ENCODE results near the gene RNF130.
A peak's percentile ranks its signal among the peaks of the same experiment; 100 is the strongest.

RNF130 gene

GRCh38 chr5:180071531-180072255 is at the start of gene RNF130:
TSS of gene RNF130 (minus strand) at chr5:180071759. CDS start at chr5:180071702, 57 bp downstream.
- peak; percentile 93 for DNase-seq (ENCODE audit: low spot score)

DNA sequence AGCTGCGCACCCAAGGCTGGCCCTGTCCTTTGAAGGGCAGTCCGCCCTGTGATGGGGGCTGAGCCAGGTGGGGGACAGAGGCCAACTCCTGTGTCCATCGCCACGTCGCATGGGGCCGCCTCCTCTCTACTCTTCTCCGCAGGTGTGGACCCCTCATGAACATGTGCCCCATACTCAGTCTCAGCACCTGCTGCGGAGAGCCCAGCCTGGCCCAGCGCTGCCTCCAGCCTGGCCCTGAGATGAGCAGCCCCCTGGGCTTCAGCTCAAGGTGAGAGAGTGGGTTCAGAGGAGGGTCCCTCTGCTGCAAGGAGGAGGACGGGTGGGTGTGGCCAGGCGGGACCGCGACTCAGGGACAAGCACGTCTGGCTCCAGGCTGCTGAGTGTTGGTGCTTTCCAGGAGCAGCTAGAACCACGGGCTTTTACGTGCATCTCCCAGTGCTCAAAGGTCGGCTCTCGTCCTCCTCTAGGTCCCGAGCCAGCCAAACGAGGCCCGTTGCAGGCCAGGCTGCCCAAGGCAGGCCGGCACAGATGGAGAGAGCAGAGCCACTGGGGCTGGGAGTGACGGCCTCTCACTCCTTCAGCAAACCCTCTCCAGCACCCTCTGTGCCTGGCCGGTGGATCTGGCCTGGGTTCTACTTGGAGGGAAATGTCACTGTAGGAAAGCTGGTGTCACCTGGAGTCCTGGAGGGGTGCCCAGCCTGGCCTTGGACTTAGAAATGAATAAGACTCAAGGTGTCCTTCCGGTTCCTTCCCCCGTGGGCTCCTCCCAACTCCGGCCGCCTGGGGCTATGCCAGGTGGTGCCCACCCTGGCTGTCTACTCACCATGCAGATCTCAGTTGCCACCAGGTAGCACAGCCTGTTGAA is 48.9 kb upstream of the RNF130 start:
- DNase-seq (ENCODE audit: low spot score), result no peak

GRCh38 chr5:180119903-180120236 is 48.3 kb upstream of the RNF130 start:
- no peak for DNase-seq (ENCODE audit: low spot score)

DNA sequence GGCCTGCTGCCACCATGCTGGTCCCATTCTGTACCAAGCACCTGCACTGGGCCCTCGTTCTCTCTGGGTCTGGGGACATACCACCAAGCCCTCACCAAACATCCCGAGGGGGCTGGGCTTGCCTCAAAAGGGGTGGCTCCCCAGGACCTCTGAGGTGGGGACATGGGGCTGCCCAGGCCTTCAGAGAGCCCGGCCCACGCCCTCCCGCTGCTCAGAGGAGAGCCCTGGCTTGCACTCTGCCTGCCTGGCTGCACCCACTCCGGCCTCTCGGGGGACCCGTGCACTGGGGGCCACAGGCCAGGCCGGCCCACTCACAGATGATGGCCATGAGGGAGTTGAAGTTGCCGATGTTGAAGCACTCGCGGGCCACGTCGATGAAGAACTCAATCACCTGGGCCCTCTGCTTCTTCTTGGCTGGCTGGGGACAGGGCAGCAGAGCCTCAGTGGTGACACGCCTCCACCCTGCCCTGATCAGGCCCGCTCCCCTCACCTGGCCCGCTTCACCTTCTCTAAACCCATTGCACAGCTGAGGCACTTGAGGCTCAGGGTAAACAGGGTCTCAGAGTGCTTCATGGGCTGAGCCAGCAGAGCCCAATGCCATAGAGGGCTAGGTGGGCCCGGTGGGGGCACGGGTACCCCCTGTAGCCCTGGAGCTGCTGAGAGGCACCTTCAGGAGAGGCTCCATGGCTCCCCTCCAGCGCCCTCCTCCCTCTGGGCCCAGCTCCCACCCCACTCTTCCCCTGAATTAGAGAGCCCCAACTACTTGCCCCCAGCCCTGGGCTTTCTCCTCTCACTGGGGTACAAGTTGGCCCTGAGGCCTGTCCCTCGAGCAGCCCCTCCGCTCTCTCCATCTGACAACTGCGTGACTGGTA is 47.7 kb upstream of the RNF130 start:
- DNase-seq (ENCODE audit: low spot score), result no peak

- no peak for DNase-seq (ENCODE audit: low spot score)
Measured at GRCh38 chr5:180118391-180118791, 46.8 kb upstream of the RNF130 start.

- no peak for DNase-seq (ENCODE audit: low spot score)
Measured at GRCh38 chr5:180117000-180117725, 45.6 kb upstream of the RNF130 start.

GRCh38 chr5:180116077-180116999 is 44.8 kb upstream of the RNF130 start:
- no peak for DNase-seq (ENCODE audit: low spot score)

DNA sequence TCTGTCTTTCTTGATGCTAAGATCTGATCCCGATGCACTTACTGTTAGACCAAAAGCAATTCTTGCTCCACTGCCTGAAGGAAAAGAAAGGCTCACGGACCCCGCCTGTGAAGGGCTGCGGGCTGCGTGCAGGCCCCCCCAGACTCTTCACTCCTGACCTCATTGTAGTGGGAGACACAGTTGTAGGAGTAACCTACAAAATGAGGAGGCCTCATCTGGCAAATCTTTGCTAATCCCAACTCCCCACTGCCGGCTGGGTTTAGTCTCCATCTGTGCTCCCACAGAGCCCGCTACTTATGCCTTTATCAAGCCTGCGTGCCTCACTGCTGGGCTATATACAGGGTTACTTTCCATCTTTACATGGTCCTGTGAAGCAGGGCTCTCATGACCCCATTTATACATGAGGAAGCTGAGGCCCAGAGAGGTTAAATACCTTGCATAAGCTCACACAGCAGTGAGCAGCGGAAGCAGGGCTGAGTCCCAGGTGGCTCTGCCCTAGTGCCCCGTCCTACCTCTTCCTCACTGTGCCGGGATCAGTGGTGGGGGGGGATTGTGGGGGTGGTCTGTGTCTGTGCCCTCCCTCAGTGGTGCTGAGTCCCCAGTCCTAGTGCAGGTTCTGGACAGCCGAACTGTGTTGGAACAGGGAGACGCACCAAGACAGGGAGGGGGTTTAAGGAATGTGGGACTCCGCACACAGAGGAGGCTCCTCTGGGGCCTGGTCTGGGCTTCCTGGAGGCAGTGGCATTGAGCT is 43.9 kb upstream of the RNF130 start:
- DNase-seq (ENCODE audit: low spot score), result no peak

GRCh38 chr5:180114304-180115003 is 42.9 kb upstream of the RNF130 start:
- DNase-seq (ENCODE audit: low spot score), result no peak

DNA sequence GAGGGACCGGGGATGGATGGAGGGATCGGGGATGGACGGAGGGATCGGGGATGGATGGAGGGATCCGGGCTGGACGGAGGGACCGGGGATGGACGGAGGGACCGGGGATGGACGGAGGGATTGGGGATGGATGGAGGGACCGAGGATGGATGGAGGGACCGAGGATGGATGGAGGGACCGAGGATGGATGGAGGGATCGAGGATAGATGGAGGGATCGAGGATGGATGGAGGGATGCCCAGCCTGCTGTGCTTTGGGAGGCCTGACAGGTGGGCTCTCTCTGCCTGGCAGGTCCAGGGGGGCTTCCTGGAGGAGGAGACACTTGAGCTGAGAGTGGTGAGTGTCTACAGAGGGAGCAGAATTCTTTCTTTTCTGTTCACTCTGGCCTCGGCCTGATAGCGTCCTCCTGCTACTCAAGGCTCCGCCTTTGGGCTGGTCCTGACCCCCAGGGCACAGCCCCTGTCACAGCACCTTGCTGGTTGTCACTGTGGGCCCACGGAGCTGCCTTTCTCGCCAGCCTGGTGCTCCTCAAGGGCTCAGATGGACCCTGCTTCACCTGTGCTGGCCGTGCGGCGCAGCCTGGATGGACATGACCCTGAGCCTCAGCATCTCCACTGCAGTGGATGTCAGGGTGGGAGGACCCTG is 42.2 kb upstream of the RNF130 start:
- DNase-seq (ENCODE audit: low spot score), result no peak

DNA sequence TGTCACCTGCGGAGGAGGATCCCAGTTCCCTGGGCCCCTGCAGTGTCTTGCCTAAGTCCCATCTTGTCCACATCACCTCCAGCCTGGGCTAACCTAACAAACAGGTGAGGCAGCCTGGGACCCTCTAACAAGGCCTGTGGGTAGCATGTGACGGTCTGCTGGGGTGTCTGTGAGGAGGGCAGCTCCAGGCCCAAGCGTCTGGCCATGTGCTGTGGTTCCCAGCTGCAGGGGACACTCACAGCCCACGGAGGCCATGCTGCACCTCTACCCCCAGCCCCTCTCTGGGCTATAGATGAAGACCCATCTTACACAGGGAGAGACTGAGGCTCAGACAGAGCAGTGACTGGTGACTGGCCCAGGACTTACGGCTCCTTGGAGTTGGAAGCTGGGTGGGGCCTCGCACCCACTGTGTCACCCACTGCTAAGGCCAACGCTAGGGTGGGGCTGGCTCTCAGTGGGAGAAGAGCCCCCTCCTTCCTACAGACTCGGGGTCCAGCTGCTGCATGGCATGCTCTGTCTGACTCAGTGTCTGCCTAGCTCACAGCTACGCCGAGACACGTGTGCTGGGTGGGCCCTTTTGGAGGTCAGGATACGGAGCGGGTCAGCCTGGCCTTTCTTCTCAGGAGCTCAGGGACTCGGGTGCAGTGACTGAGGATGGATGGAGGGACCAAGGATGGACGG is 40.8 kb upstream of the RNF130 start:
- DNase-seq (ENCODE audit: low spot score), result no peak

DNA sequence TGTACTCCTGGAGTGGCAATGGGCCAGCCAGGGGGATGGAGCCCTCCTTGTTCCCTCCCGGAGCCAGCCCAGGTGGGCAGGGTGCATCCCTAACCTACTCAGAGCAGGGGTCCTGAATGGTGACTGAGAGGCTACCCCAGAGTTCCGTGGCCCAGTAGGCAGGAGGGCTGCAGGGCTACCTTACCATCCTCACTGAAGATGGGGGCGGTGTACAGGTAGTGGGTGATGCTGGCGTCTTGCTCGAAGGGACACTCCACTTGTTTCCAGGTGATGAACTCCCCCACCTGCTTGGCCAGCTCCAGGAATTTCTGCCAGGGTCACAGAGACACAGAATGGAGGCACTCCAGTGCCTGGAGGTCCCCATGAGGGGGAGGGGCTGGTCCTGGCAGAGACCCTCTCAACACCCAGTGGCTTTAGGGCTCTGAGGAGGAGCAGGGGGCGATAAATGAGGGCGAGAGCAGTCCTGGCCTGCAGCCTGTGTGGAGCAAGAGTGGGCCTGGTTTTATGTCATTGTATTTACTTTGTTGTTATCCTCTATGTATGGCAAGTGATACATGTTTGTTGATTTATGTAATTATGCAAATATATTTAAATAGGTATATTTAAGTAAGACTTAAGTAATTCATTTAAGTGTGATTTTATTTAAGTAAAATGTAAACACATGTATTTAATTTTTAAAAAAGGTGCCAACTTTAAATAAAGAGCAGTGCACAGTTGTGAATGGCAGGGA is 39.9 kb upstream of the RNF130 start:
- DNase-seq (ENCODE audit: low spot score), result no peak

GRCh38 chr5:180109920-180110319 is 38.4 kb upstream of the RNF130 start:
- DNase-seq (ENCODE audit: low spot score), result no peak

DNA sequence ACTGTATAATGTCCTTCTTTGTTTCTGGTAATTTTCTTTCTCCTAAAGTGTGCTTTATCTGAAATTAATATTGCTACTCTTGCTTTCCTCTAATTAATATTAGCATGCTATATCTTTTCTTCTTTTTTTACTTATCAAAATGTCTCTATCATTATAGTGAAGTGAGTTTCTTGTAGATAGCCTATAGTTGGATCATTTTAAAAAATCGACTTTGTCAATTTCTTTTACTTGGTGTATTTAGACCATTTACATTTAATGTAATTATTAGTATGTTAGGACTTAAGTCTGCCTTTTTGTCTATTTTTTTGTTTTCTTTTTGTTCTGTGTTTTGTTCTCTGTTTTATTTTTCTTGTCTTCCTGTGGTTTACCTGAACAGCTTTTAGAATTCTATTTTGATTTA is 35.4 kb upstream of the RNF130 start:
- DNase-seq (ENCODE audit: low spot score), result no peak

DNA sequence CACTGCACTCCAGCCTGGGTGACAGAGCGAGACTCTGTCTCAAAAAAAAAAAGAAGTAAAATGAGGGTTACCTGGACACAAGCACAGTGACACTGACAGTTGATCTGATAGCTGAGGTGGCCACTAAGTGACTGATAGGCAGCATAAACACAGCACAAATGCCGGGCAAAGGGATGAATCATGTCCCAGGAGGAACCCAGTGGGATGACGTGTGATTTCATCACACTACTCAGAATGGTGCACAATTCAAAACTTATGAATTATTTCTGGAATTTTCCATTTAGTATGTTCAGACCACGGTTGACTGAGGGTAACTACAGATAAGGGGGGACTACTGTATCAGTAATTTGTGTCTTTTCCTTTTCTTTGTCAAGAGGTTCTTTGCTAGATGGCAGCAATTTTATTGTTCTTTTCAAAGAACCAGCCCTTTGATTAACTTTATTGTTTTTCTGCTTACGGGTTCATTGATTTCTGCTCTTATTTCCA is 34.3 kb upstream of the RNF130 start:
- no peak for DNase-seq (ENCODE audit: low spot score)

DNA sequence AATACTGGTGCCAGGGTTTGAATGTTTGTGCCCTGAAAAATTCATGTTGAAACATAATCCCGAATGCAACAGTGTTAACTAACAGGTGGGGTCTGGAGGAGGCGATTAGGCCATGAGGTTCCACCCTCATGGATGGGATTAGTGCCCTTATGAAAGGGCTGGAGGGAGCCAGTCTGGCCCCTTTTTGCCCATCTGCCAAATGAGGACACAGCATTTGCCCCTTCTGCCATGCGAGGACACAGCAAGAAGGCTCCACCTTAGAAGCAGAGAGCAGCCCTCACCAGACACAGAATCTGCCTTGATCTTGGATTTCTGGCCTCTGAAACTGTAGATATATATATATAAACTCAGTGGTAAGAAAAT is 32.6 kb upstream of the RNF130 start:
- no peak for DNase-seq (ENCODE audit: low spot score)

DNA sequence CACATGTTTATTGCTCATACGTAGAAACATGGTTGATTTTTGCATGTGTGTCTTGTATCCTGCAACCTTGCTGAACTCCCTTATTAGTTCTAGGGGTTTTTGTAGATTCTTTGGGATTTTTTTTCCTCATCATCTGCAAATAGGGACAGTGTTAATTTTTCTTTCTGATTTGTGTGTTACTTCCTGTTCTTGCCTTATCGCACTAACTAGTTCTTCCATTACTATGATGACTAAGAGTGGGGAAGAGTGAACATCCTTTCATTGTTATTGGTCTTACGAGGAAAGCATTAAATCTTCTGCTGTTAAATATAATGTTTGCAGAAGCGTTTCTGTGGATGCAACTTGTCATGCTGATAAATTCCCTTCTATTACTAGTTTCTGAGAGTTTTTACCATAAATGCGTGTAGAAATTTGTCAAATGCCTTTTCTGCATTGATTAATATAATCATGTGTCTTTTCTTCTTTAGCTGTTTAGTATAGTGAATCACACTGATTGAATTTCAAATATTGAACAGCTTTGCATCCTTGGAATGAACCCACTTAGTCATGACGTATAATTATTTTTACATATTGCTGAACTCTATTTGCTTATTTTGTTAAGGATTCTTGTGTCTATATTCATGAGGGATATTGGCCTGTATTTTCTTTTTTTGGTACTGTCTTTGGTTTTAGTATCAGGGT is 32.1 kb upstream of the RNF130 start:
- DNase-seq (ENCODE audit: low spot score), result no peak
